Measurements from ENCODE around the gene GIPC1.
"Not testable (repeated sequence)": the region's sequence is repeated elsewhere in the genome, so short reads cannot be mapped to it uniquely, and the experiment has no call there.

DNA sequence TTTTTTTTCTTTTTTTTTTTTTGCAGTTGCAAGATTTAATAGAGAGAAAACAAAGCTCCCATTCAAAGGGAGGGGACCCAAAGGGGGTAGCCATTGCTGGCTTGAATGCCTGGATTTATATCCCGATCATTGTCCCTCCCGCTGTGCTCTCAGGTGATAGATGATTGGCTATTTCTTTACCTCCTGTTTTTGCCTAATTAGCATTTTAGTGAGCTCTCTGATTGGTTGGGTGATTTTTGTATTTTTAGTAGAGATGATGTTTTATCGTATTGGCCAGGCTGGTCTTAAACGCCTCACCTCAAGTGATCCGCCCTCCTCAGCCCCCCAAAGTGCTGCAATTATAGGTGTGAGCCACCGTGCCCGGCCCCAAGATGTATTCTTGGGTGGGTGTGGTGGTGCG lies 8.6 kb upstream of the GIPC1 start:
- not testable (repeated sequence) for TF ChIP-seq EZH2, EZH2phosphoT487 (IDR thresholded peaks at IDR 0.05)
- TF ChIP-seq, protein P1, sequence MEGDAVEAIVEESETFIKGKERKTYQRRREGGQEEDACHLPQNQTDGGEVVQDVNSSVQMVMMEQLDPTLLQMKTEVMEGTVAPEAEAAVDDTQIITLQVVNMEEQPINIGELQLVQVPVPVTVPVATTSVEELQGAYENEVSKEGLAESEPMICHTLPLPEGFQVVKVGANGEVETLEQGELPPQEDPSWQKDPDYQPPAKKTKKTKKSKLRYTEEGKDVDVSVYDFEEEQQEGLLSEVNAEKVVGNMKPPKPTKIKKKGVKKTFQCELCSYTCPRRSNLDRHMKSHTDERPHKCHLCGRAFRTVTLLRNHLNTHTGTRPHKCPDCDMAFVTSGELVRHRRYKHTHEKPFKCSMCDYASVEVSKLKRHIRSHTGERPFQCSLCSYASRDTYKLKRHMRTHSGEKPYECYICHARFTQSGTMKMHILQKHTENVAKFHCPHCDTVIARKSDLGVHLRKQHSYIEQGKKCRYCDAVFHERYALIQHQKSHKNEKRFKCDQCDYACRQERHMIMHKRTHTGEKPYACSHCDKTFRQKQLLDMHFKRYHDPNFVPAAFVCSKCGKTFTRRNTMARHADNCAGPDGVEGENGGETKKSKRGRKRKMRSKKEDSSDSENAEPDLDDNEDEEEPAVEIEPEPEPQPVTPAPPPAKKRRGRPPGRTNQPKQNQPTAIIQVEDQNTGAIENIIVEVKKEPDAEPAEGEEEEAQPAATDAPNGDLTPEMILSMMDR (IDR thresholded peaks at IDR 0.05): not testable (repeated sequence)
